ENCODE results near the gene KCNQ1OT1.

KCNQ1OT1 gene

DNA sequence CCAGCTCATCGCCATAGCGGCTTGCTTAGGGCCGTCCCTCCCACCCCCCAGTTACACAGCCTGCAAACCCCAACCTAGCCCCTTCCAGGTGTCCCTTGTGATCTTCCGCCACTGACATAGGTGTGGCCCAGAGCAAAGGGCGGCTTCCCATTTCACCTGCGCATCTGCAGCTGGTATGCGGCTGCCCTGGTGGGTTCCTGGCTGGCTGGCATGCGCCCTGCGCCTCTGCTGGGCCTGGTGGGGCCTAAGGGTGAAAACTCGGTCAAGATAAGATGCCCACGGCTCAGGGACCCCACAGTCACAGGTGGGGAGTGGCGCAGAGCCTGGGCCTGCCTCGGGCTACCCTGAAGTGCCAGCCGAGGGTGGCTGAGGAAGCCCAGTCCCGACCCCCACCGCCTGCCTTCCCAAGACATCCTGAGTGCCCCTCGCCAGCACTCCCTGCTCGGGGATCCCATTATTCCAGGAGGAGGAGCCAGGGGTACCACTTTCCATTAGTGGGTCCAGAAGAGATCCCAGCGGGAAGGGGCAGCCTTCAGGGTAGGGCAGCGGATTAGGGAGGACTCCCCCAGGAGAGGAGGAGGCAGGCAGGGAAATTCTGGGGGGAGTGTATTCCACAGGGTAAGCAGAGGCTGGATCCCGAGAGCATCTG lies 36.9 kb upstream of the KCNQ1OT1 start:
- DNase-seq = no peak

DNA sequence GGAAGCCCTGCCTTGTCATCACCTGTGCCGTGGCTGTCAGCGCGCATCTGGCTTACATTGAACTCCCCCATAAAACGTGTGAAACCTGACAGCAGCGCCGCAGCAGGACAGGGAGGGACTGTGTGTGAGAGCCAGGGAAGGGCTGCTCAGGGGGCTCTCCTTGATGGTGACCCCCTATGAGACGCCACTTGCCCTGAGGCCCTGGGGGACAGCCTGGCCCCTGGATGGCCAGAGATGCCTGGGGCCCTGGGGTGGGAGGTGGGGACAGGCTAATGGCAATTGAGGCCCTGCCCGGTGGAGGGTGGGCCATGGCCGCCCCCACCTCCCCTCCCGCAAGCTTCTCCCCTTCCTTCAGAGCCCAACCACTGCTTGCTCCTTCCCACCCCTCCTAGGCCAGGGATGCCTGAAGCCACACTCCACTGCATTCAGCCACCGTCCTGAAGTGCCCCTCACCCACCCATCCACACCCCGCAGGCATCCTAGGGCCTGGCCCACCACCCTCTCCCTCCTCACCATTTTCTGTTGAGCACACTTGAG lies 35.3 kb upstream of the KCNQ1OT1 start:
- no peak for DNase-seq

DNA sequence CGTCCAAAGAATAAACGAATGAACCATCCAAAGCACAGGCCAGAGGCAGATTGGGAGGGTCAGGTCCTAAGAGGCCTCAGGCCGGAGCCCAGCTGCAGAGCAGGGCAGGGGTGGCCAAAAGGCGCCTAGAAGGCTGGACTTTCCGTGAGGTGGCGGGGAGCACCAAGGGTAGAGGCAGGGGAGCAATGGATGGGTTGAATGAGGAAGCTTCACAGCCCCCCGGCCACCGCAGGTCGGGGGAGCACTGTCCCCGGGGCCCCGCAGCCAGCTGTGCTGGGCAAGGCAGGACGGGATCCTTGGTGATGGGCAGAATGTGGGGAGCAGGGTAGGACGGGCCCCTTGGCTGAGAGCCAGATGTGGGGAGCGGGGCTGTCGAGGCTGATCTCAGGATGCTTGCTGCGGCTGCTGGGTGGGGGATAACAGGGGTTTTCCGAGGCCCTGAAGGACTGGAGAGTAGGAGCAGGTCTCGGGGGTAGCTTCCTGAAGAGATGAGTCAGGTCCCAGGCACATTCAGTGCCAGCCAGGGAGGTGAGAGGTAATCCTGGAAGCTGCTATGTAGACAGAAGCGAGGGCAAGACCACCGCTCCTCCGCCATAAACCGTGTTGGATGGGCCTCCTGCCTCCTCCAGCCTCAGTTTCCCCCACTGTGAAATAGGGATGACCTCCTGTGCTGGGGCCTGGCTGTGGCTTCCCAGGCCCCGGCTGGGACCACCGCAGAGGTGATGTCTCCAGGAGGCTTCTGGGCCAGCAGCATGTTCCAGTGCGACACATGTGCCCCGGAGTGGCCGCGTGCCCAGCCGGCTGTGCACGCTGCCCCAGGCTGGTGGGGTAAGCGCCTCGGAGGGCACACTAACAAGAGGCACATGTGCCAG lies 34.6 kb upstream of the KCNQ1OT1 start:
- no peak for DNase-seq

DNA sequence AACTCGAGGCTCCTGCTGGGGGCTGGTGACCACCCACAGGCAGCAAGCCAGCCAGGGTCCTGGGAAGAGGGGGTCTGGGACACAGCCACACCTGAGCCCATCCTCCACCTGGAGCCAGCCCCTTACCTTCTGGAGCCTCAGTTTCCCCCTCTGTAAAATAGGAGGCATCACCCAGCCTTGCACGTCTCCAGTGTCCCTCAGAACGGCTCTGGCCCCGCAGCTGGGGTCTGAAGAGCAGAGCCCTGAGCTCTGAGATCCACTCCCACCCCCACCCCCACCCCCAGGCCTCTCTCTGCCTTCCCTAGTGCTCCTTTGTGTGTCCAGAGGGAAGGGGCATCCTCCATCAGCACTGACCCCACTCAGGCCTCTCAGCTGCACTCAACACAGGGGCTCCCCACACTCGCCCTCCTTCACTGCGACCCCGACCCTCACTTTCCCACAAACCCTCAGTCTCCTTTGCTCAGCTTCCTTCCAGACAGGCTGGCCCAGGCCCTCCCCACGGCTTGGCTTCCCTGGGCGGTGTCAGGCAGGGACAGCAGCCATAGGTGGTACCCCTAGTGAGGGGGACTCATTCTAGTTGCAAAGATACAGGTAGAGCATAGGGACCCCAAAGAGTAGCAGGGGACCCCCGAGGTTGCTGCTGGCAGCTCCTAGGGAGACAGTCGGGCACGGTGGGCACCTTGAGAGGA lies 33.3 kb upstream of the KCNQ1OT1 start:
- no peak for DNase-seq

DNA sequence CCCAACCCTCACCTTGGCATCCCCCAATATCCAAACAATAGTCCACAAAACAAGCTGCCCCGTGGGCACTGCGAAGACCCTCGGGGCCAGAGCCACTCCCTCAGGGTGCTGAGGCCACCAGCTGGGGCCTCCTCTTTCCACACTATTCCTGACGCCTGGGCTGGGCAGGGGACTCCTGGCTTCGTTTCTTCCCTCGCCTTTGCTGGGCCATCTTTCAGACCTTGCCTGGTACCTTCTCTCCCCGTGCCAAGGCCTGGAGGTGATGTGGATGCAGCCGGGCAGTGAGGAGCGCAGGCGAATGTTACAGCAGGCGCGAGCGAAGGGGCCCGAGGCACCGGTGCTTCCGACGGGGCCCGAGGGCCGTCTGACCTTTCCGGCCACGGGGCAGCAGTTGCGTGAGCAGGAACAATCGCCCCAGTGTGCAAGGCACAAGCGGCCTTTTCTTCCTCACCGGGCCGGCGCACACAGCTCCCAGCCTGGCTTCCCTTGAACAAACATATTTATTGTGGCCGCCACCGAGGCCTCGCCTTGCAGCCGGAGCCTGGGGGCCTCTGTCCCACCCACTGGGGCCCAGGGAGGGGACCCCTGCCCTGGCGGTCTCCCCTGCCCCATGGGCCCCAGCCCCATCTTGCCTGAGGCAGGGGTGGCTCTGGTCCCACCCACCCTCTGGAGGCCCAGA lies 32.6 kb upstream of the KCNQ1OT1 start:
- DNase-seq = no peak

DNA sequence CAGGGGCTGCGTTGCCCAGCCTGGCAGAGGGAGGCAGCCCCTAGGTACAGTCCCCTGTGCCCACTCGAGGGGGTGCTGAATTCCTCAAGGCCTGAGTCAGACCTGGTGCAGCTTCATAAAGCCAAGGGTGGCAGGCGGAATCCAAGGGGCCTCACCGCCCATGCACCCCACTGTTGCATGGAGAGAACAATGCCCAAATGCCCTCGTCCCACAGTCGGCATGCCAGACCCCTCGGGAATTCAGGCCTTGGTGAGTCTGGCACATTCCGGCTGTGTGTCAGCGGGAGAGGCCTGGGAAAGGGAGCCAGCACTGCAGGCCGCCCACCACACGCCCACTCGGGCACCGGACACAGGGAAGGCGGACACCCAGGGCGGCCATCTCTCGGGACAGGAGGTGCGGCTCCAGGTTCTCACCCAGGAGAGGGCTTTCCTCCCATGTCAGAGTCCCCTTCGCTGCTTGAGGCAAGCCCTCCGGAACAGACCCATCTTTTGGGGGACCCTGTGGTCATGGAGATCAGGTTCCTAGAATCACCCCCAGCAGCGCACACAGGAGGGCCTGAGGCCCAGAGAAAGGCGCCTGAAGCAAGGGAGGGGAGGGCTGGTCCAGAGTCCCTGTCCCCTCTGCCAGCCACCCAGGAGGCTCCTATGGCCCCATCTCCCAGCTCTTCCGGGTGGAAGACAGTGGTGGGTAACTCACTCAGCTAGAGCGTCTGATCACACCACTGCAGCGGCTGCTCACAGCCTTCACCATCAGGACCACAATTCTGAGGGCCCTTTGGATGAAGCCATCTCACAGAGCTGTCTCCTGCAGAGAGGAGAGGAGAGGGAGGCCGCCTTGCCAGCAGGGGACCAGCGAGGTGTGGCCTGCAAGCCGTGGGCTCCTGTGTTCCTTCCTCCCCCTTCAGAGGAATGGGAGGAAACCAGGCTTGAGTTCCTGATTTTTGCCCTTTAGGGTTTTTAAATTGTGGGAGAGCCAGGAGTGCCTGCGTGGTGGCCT lies 31.6 kb upstream of the KCNQ1OT1 start:
- DNase-seq = no peak

DNA sequence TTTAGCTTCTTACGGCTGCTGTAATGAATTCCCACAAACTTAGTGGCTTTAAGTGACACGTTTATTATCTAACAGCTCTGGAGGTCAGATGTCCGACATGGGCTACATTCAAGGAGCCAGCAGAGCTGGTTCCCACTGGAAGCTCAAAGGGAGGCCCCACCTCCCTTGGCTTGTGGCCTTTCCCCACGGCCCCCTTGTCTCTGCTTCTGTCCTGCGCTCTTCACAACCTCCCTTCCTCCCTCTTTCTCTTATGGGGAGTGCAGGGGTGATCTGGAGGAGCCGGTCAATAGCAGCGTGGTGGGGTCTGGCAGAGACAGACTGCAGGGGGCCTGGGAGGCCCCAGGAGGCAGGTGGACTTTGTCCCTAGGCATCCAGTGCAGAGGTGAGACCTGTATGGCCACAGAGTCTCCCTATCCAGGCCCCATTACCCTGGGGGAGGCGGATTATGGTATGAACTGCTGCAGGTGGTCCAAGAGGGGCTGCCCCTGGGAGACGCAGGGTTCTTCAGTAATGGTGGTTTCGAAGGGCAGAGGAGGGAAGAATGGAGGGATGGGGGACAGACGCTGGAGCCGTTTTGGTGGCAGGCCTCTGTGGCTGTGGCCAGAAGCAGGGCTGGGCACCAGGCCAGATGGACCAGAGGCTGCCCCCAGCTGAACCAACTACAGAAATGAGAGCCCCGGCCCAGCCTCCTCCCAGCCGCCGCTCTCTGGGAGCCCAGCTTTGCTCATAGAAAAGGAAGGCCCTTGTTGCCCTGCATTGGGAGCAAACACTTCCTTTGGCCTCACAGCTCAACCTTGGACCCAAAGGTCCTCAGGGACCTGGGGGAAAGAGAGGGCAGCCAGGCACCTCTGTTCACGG lies 30.7 kb upstream of the KCNQ1OT1 start:
- no peak for DNase-seq

DNA sequence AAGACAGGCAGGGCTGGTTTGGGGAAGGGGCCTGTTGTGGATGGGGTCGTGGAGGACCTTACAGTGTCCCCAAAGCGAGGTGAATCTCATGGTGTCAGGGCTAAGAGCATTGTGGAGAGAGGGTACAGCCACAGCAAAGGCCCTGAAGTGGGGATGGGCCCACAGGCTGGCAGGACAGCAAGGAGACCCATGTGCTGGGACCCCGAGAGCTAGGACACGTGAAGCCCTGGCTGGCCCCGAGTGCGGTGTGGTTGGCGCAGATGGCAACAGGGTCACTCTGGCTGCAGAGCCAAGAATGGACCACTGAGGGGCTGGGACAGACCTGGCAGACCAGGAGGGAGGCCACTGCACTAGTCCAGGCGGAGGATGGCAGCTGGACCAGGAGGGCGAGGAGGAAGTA lies 30.0 kb upstream of the KCNQ1OT1 start:
- DNase-seq = no peak

DNA sequence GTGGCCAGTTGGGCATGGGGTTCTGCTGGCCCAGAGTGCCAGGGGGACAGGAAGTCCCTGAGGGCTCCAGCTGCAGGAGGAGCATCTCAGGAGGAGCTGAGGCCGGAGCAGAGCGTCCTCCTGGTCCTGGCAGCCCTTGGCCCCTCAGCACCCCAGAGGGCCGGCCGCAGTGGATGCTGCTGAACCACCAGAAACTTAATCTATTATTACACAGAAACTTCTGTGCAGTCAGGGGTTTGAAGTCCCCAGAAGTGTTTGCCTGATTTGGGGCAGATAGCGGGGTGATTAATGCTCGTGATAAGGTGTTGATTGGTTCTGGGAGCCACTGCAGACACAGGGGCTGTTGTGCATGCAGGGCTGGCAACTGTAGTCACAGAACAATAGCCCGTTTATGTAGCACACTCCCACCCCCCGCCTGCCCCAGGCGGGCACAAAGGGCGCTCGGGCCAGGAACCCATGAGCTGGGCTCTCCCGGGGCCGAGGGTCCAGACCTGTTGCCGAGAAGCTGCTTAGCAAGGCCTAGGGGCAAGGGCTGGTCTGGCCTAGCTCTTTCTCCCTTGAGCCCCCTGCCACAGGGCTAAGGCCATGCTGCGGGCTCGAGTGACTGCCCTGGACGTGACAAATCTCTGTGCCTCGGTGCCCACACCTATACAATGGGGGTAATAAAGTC lies 29.0 kb upstream of the KCNQ1OT1 start:
- no peak for DNase-seq

DNA sequence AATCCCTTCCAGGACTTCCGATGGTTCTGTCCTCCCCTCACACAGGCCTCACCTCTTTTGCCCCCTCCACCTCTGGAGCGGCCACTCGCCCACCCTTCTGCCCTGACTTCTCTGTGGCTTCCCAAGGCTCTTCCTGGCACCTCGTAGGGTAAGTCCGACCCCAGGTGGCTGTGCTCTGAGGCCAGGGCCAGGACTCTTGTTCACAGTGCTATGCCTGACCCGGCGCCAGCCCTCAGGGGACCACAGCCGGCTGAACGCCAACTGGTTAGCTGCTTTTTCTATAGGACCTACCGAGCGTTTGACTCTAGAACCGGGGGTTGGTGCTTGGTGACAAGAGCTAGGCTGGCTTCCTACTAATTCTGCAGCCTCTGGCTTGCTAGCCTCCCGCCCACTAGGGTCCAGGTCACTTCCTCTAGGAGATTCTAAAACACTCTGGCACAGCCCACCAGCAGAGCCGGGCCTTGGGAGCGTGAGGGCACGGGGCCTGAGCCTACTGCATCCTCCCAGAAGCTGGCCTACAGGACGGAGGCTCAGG lies 28.4 kb upstream of the KCNQ1OT1 start:
- DNase-seq = no peak

DNA sequence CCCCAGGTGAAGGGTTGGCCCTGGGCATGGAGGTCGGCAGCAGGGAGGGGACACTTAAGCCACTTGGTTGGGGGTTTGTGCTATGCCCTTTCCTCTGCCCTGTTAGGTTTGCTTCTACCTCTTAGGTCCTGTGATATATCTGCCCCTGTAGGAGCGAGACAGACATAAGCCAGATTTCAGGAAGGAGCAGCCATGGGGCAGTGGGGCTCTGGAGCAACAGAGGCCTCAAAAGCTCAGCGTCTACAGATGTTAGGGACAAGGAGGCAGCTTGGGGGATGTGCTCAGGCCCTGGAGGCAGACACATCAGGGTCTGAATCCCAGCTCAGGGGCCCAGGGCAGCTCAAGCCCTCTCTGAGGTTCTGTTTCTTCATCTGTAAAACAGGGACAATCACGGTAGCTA lies 27.2 kb upstream of the KCNQ1OT1 start:
- DNase-seq = no peak

DNA sequence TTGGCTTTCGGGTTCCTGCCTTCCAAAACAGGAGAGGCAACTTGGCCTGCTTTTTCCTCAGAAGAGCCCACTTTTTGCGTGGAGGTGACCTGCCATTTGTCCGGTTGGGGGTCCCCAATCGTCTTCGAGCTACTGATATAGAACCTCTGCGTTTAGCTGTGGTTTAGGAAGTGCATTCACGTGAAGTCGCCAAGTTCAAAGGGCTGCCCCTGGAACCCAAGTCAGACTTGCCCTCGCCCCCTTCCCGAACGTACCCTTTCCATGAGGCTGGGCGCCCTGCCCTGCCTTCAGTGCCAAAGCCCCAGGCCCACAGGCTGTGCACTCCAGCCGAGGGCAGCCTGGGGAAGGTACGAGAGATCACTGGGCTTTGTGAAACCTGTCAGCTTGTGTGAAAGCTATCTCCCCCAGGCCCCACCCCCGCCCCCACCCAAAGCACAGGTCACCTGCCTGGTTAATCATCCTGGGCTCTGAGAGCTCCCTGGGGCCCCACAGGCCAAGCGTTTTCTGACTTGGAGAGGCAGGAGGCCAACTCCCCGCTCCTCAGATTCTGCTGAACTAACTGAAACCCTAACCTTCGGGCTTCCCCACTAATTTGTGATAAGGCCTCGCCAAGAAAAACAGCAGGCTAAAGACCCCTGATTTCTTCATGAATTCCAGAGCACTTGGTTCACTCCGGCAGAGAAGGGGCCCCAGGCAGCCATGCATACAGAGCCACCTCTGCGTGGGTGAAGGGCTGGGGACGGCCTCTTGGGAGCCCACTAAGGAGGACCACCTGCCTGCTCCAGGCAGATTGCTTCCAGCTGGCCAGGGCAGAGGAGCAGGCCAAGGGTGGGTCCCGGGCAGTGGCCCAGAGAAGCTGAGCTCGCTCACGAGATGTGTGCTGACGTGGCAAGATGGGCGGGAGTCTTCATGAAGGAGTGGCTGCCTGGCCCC lies 25.8 kb upstream of the KCNQ1OT1 start:
- DNase-seq = no peak

DNA sequence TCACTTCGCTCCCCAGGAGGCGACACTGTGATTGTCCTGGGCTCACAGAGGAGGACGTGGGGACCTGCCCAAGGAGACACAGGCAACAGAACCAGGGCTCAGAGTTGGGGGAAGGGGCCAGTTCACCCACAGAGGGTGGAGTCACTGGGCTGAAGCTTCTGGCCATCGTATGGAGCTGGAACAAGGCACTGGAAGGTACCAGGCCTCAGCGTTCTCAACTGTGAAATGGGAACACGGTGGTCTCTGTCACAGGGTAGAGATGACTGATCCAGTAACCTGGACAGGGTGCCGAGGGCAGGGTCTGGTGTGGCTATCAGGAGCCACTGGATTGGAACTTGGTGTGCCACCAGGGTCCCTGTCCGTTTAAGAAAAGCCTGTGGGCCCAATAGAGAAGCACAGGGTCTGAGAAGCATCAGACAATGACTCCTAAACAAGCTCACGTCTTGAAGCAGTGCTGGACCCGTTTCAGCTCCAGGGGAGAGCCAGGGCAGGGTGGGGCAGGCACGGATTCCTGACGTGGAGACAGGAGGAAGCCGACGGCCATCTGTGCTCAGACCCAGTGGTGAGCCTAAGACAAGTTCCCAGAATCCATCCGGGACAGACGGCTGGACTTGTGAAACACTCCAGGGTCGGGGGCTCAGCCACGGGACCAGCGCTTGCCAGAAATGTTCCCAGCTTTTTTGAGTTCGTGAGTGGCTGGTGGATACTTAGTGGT lies 25.0 kb upstream of the KCNQ1OT1 start:
- DNase-seq = no peak

DNA sequence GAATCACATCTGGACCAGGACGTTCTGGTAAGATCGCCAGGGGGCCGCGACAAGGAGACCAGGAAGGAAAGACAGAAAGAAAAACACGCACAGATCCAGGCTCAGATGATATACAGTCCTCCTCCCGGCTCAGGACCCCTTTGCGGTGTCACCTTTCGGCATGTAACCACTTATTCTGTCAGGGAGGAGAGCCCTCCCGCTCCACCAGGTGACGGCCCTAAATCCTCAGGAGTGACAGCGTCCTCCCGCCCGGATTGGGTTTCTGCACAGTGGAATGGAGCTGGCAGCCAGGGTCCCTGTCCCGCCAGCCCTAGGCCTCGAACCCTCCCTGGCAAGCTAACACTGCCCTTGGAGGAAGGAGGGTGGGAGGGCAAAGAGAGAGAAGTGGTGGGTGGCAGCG lies 24.3 kb upstream of the KCNQ1OT1 start:
- DNase-seq = no peak

DNA sequence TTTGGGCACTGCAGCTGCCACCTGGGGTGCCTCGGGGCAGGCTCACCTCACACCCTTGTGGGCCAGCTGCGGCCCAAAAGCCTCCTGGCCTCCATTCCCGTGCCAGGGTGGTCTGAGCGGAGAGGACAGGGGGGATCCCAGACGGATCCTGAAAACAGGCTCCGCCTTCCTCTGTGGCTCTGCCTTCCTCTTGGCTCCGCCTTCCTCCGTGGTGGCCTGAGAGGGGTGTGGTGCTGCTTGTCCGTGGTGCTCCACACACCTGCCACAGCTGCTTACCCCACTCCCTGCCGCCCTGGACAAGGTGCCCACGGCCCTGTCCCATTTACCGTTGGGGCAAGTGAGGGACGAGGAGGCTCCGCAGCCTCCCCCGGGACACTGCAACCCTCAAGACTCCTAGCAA lies 23.2 kb upstream of the KCNQ1OT1 start:
- DNase-seq = no peak

DNA sequence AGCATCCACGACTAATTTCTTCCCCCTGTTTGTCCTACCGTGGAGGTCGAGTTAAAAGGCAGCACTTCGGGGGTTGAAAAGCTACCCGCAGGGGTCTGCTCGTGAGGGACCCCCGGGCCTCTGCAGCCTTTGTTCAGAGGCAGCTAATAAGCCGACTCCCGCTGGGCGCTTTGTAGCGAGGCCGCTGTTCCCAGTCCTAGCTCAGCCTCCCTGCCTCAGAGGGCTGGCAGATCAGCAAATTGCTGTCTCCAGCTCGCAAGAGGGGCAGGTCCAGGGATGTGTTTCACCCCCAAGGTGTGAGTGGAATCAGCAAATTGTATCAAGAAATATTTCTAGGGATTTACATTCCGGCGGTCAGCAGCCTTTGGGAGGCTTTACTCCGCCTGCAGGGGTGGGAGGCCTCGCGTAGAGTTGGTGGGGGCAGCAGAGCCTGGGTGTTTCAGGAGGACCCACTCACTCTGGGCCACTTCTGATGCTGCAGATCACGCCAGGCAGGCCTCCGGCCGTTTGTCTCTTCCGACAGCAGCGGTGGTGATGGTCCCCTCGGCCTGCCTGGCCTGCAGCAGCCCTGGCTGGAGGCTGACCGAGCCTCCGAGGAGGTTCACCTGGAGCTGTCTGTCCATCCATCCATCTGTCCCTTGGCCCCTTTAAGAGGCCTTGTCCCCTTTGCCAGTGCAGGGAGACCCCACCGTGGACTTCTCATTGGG lies 21.6 kb upstream of the KCNQ1OT1 start:
- DNase-seq = no peak

DNA sequence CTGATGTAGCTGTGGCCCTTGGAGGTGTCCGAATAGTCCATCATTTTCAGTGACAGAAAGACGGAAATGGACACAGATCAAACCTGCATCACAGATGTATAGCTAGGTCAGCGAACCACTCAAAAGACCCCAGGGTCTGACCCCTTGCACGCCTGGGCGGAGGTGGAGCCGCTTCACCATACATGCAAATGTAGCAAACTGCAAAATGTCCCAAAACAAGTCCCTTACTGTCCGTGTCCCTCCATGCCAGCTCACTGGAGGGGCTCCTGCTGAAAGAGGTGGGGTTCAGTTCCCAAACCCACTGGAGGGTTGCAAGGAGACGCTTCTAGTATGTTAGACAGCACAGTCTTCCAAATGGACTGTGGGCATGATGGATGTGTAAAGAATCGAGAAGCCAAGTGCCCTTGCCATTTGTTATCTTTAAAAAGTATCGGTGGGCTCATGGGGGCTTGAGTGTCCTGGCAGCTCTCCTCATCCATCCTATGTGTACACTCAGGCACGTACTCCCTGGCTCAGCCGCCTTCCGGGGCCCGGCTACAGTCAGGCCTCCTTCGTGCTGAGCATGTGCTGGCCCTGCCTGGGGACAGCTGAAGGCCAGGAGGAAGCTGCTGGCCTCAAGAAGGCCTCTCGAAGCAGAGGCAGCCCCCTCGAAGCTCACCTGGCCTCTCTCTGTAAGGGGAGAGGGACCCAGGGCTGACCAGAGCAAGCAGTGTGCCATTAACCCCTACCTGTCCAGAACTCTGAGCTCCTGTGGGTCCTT lies 20.2 kb upstream of the KCNQ1OT1 start:
- no peak for DNase-seq

Data from CD4-positive, alpha-beta T cell treated with Interferon alpha-2 for 1 hour (primary cell).